ENCODE results near the gene MPP1. TPM values are rescaled to one million over a fixed set of nuclear protein-coding genes. Genes with fewer than 3 reads are reported as not detected.

The MPP1 gene
- total and polyA plus RNA-seq, 9 of the 15 experiments (the other 6 are each of a cell fraction or from before 2014, with no cell fraction given): 227 to 395 (median 283) TPM

DNA sequence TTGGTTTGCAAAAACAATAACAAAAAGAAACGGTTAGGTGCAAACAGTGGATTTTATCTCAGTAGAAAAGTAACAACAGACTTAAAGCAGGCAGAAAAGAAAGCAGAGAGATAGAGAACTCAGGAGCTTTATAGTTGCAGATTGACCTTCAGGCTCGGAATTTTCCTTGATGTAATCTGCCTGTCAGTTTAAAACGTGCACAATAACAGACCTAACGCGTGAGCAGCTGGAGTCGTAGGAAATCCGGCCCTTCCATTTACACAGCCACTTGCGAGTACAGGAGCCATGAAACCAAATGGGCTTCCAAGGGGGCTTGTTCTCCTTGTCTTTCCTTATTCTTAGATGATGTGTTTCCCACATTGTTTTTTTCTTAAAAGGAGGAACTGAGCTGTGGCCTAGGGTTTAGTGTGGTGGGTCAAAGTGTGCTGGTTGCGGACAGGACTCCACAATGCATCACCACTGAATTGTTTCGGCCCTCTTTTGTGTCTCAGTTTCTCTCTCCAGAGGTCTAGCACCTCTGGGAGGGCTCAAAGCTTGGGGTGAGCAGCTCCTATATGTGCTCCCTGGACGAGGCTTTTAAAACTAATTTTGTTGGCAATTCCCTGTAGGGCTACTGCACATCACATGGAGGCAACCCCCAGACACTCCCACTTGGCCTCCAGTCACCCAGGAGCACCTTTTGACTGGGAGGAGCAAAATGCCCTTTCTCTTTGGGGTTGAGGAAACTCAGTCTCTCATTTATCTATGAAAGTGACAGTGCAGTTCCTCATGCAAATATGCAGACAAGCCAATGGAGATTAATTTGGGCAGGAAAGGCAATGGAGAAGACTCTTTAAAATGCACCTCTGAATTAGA is 13.9 kb upstream of the MPP1 start (continued):
- no peak for TF ChIP-seq PHTF2 (CRISPR knock-in tag; IDR thresholded peaks at IDR 0.05)
- no peak for TF ChIP-seq KHSRP (IDR thresholded peaks at IDR 0.05)
- TF ChIP-seq TBL1XR1 (IDR thresholded peaks at IDR 0.05; ENCODE audit: low read length in 2 of 2): peak in 1 of 2 experiments; percentile 11; a peak in 1 of 4 replicates
- TF ChIP-seq, protein P1, sequence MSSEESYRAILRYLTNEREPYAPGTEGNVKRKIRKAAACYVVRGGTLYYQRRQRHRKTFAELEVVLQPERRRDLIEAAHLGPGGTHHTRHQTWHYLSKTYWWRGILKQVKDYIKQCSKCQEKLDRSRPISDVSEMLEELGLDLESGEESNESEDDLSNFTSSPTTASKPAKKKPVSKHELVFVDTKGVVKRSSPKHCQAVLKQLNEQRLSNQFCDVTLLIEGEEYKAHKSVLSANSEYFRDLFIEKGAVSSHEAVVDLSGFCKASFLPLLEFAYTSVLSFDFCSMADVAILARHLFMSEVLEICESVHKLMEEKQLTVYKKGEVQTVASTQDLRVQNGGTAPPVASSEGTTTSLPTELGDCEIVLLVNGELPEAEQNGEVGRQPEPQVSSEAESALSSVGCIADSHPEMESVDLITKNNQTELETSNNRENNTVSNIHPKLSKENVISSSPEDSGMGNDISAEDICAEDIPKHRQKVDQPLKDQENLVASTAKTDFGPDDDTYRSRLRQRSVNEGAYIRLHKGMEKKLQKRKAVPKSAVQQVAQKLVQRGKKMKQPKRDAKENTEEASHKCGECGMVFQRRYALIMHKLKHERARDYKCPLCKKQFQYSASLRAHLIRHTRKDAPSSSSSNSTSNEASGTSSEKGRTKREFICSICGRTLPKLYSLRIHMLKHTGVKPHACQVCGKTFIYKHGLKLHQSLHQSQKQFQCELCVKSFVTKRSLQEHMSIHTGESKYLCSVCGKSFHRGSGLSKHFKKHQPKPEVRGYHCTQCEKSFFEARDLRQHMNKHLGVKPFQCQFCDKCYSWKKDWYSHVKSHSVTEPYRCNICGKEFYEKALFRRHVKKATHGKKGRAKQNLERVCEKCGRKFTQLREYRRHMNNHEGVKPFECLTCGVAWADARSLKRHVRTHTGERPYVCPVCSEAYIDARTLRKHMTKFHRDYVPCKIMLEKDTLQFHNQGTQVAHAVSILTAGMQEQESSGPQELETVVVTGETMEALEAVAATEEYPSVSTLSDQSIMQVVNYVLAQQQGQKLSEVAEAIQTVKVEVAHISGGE (CRISPR knock-in tag; IDR thresholded peaks at IDR 0.05): peak in 1 of 3 experiments; percentile 28; a peak in 1 of 6 replicates
- TF ChIP-seq, protein P2, sequence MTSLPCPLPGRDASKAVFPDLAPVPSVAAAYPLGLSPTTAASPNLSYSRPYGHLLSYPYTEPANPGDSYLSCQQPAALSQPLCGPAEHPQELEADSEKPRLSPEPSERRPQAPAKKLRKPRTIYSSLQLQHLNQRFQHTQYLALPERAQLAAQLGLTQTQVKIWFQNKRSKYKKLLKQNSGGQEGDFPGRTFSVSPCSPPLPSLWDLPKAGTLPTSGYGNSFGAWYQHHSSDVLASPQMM (CRISPR knock-in tag; IDR thresholded peaks at IDR 0.05): no peak
- TF ChIP-seq DDX20 (tag; IDR thresholded peaks at IDR 0.05; ENCODE audit: low read depth): 0 out of 2 replicates have a peak, but pooled peaks have one; percentile 38
- no peak for TF ChIP-seq HCFC1 (IDR thresholded peaks at IDR 0.05; ENCODE audit: low read depth, low read length)
- TF ChIP-seq, protein P3, sequence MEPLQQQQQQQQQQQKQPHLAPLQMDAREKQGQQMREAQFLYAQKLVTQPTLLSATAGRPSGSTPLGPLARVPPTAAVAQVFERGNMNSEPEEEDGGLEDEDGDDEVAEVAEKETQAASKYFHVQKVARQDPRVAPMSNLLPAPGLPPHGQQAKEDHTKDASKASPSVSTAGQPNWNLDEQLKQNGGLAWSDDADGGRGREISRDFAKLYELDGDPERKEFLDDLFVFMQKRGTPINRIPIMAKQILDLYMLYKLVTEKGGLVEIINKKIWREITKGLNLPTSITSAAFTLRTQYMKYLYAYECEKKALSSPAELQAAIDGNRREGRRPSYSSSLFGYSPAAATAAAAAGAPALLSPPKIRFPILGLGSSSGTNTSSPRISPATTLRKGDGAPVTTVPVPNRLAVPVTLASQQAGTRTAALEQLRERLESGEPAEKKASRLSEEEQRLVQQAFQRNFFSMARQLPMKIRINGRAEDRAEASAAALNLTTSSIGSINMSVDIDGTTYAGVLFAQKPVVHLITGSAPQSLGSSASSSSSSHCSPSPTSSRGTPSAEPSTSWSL (CRISPR knock-in tag; IDR thresholded peaks at IDR 0.05; ENCODE audit: borderline replicate concordance): no peak
- peak; percentile 35 for TF ChIP-seq NR2C1 (IDR thresholded peaks at IDR 0.05)
- no peak for TF ChIP-seq NR2C1 (tag; IDR thresholded peaks at IDR 0.05)
- no peak for TF ChIP-seq ZNF121 (CRISPR knock-in tag; conservative IDR thresholded peaks at IDR 0.05)
- TF ChIP-seq, protein P4, sequence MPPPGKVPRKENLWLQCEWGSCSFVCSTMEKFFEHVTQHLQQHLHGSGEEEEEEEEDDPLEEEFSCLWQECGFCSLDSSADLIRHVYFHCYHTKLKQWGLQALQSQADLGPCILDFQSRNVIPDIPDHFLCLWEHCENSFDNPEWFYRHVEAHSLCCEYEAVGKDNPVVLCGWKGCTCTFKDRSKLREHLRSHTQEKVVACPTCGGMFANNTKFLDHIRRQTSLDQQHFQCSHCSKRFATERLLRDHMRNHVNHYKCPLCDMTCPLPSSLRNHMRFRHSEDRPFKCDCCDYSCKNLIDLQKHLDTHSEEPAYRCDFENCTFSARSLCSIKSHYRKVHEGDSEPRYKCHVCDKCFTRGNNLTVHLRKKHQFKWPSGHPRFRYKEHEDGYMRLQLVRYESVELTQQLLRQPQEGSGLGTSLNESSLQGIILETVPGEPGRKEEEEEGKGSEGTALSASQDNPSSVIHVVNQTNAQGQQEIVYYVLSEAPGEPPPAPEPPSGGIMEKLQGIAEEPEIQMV (tag; conservative IDR thresholded peaks at IDR 0.05; ENCODE audit: low read depth): no peak
- TF ChIP-seq ETV1 (tag; conservative IDR thresholded peaks at IDR 0.05; ENCODE audit: low read depth): no peak
- TF ChIP-seq MCM3 (IDR thresholded peaks at IDR 0.05): no peak
- TF ChIP-seq, protein P5, sequence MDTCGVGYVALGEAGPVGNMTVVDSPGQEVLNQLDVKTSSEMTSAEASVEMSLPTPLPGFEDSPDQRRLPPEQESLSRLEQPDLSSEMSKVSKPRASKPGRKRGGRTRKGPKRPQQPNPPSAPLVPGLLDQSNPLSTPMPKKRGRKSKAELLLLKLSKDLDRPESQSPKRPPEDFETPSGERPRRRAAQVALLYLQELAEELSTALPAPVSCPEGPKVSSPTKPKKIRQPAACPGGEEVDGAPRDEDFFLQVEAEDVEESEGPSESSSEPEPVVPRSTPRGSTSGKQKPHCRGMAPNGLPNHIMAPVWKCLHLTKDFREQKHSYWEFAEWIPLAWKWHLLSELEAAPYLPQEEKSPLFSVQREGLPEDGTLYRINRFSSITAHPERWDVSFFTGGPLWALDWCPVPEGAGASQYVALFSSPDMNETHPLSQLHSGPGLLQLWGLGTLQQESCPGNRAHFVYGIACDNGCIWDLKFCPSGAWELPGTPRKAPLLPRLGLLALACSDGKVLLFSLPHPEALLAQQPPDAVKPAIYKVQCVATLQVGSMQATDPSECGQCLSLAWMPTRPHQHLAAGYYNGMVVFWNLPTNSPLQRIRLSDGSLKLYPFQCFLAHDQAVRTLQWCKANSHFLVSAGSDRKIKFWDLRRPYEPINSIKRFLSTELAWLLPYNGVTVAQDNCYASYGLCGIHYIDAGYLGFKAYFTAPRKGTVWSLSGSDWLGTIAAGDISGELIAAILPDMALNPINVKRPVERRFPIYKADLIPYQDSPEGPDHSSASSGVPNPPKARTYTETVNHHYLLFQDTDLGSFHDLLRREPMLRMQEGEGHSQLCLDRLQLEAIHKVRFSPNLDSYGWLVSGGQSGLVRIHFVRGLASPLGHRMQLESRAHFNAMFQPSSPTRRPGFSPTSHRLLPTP (IDR thresholded peaks at IDR 0.05; ENCODE audit: borderline replicate concordance, extremely low read depth, insufficient read length): no peak
